Memory B cell (primary cell): ENCODE data around the gene CHST9.

Experiments used
- ATAC-seq: fragments of 150-1000 bp; cut with Tn5 transposase; 2 replicates; pipeline ENCODE4 v1.10.0; 2021; ENCODE audit warnings: low read depth, mild to moderate bottlenecking, moderate library complexity
- DNase-seq, 2 donors: peaks; one replicate each; pipeline ENCODE4 v3.0.0; 2022; ENCODE audit warnings: low spot score in 2 of 2
- H3K27ac Mint-ChIP-seq: one replicate; pipeline ENCODE4 v1.8.0; 2022; ENCODE audit warnings: mild to moderate bottlenecking, moderate library complexity, mixed read lengths
- H3K27me3 Mint-ChIP-seq: one replicate; pipeline ENCODE4 v1.8.0; 2022; ENCODE audit warnings: mixed read lengths
- H3K36me3 Mint-ChIP-seq: one replicate; pipeline ENCODE4 v1.8.0; 2022; ENCODE audit warnings: mild to moderate bottlenecking, mixed read lengths
- H3K4me1 Mint-ChIP-seq: one replicate; pipeline ENCODE4 v1.8.0; 2022; ENCODE audit warnings: mixed read lengths
- H3K4me3 Mint-ChIP-seq: one replicate; pipeline ENCODE4 v1.8.0; 2022; ENCODE audit warnings: mild to moderate bottlenecking, moderate library complexity, mixed read lengths
- H3K9me3 Mint-ChIP-seq: one replicate; pipeline ENCODE4 v1.8.0; 2022; ENCODE audit warnings: mixed read lengths

Gene CHST9

DNA sequence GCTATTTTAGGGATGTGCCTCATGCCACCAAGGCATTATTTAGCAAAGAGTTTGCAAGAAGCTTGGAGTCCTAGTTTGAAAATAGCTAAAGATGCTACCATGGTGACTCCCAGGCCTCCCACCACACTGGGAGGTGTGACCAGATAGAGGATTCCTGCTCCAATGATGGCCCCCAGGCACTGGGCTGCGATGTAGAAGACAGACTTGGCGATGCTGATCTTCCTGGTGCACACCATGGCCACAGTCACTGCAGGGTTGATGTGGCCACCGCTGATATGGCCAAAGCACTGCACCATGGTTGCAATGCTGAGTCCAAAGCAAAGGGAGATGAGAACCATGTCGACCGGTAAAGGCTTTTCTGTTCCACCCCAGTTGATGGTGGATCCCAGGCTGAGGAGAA is 323.0 kb downstream of the CHST9 start:
- no peak overlapping the region for H3K27ac Mint-ChIP-seq
- no peak for DNase-seq
- no peaks in the 10 kb centered on the region for H3K36me3 Mint-ChIP-seq
- H3K4me3 Mint-ChIP-seq, result no peak overlapping the region
- H3K4me1 Mint-ChIP-seq, result no peaks in the 10 kb centered on the region
- H3K9me3 Mint-ChIP-seq, result no peaks in the 10 kb centered on the region
- peaks cover 4% of the 10 kb centered on the region for H3K27me3 Mint-ChIP-seq
- ATAC-seq, result no peak
